ENCODE results near the gene S100A4. TPM values are rescaled to one million over a fixed set of nuclear protein-coding genes. Genes with fewer than 3 reads are reported as not detected.

The S100A4 gene
- total RNA-seq, 2 experiments from 2014 or later = 44.7 to 44.9 TPM

- H3K36me3 Mint-ChIP-seq = no peaks in the 10 kb centered on the region
- no peak overlapping the region for H3K4me3 Mint-ChIP-seq
- no peak for DNase-seq
- no peaks in the 10 kb centered on the region for H3K9me3 Mint-ChIP-seq
- H3K4me1 Mint-ChIP-seq = peaks cover 11% of the 10 kb centered on the region
- no peaks in the 10 kb centered on the region for H3K27me3 Mint-ChIP-seq
- H3K27ac Mint-ChIP-seq = no peak overlapping the region
These were observed 26.4 kb downstream of the S100A4 start for GRCh38 chr1:153519242-153519641.

GRCh38 chr1:153515504-153516394 is 29.9 kb downstream of the S100A4 start:
- Mint-ChIP-seq H3K27me3 (no peaks in the 10 kb centered on the region), H3K4me3 (no peak overlapping the region), H3K36me3 (no peaks in the 10 kb centered on the region), H3K27ac (no peak overlapping the region), H3K9me3 (no peaks in the 10 kb centered on the region), H3K4me1 (peaks cover 13% of the 10 kb centered on the region)
- DNase-seq = no peak

- no peak overlapping the region for H3K4me3 Mint-ChIP-seq
- peak overlapping the region; percentile 27 for H3K27ac Mint-ChIP-seq
- no peaks in the 10 kb centered on the region for H3K27me3 Mint-ChIP-seq
- H3K36me3 Mint-ChIP-seq = no peaks in the 10 kb centered on the region
- no peak for DNase-seq
- no peaks in the 10 kb centered on the region for H3K9me3 Mint-ChIP-seq
- H3K4me1 Mint-ChIP-seq = peaks cover 13% of the 10 kb centered on the region
These were observed 31.9 kb downstream of the S100A4 start for GRCh38 chr1:153513666-153514065.

- no peaks in the 10 kb centered on the region for H3K36me3 Mint-ChIP-seq
- DNase-seq = no peak
- no peaks in the 10 kb centered on the region for H3K27me3 Mint-ChIP-seq
- H3K4me1 Mint-ChIP-seq = peaks cover 10% of the 10 kb centered on the region
- H3K27ac Mint-ChIP-seq = no peak overlapping the region
- no peak overlapping the region for H3K4me3 Mint-ChIP-seq
- no peaks in the 10 kb centered on the region for H3K9me3 Mint-ChIP-seq
These were observed 32.6 kb downstream of the S100A4 start for GRCh38 chr1:153513023-153513422.

GRCh38 chr1:153510984-153511410 is 34.6 kb downstream of the S100A4 start:
- H3K9me3 Mint-ChIP-seq = no peaks in the 10 kb centered on the region
- no peaks in the 10 kb centered on the region for H3K36me3 Mint-ChIP-seq
- H3K4me3 Mint-ChIP-seq = no peak overlapping the region
- H3K4me1 Mint-ChIP-seq = peaks cover 10% of the 10 kb centered on the region
- H3K27me3 Mint-ChIP-seq = no peaks in the 10 kb centered on the region
- peak; percentile 83 for DNase-seq
- peak overlapping the region; percentile 81 for H3K27ac Mint-ChIP-seq

- H3K36me3 Mint-ChIP-seq = no peaks in the 10 kb centered on the region
- H3K27me3 Mint-ChIP-seq = no peaks in the 10 kb centered on the region
- no peak overlapping the region for H3K4me3 Mint-ChIP-seq
- no peak overlapping the region for H3K27ac Mint-ChIP-seq
- H3K9me3 Mint-ChIP-seq = no peaks in the 10 kb centered on the region
- peak; percentile 70 for DNase-seq
- H3K4me1 Mint-ChIP-seq = peaks cover 10% of the 10 kb centered on the region
These were observed 35.8 kb downstream of the S100A4 start for GRCh38 chr1:153509729-153510354.

GRCh38 chr1:153509036-153509435 is 36.6 kb downstream of the S100A4 start:
- Mint-ChIP-seq H3K4me3 (no peak overlapping the region), H3K27ac (no peak overlapping the region), H3K36me3 (no peaks in the 10 kb centered on the region), H3K27me3 (no peaks in the 10 kb centered on the region), H3K9me3 (no peaks in the 10 kb centered on the region), H3K4me1 (peaks cover 10% of the 10 kb centered on the region)
- no peak for DNase-seq

- Mint-ChIP-seq H3K4me3 (no peak overlapping the region), H3K4me1 (peaks cover 7% of the 10 kb centered on the region), H3K36me3 (no peaks in the 10 kb centered on the region), H3K27me3 (no peaks in the 10 kb centered on the region), H3K9me3 (no peaks in the 10 kb centered on the region), H3K27ac (no peak overlapping the region)
- DNase-seq = no peak
These were observed 37.6 kb downstream of the S100A4 start for GRCh38 chr1:153507926-153508583.

- no peaks in the 10 kb centered on the region for H3K36me3 Mint-ChIP-seq
- H3K27ac Mint-ChIP-seq = no peak overlapping the region
- peaks cover 7% of the 10 kb centered on the region for H3K4me1 Mint-ChIP-seq
- no peak overlapping the region for H3K4me3 Mint-ChIP-seq
- no peak for DNase-seq
- H3K27me3 Mint-ChIP-seq = no peaks in the 10 kb centered on the region
- no peaks in the 10 kb centered on the region for H3K9me3 Mint-ChIP-seq
These were observed 38.7 kb downstream of the S100A4 start for GRCh38 chr1:153506831-153507413.

- DNase-seq = no peak
- H3K36me3 Mint-ChIP-seq = no peaks in the 10 kb centered on the region
- peaks cover 6% of the 10 kb centered on the region for H3K4me1 Mint-ChIP-seq
- H3K27me3 Mint-ChIP-seq = no peaks in the 10 kb centered on the region
- no peak overlapping the region for H3K4me3 Mint-ChIP-seq
- H3K9me3 Mint-ChIP-seq = no peaks in the 10 kb centered on the region
- no peak overlapping the region for H3K27ac Mint-ChIP-seq
These were observed 39.2 kb downstream of the S100A4 start for GRCh38 chr1:153506386-153506785.

GRCh38 chr1:153505576-153505975 is 40.0 kb downstream of the S100A4 start:
- H3K4me1 Mint-ChIP-seq = no peaks in the 10 kb centered on the region
- no peak overlapping the region for H3K27ac Mint-ChIP-seq
- H3K9me3 Mint-ChIP-seq = no peaks in the 10 kb centered on the region
- H3K36me3 Mint-ChIP-seq = no peaks in the 10 kb centered on the region
- DNase-seq = no peak
- H3K4me3 Mint-ChIP-seq = no peak overlapping the region
- H3K27me3 Mint-ChIP-seq = no peaks in the 10 kb centered on the region

- Mint-ChIP-seq H3K9me3 (no peaks in the 10 kb centered on the region), H3K36me3 (no peaks in the 10 kb centered on the region), H3K4me1 (no peaks in the 10 kb centered on the region), H3K4me3 (no peak overlapping the region), H3K27ac (no peak overlapping the region), H3K27me3 (peaks cover 10% of the 10 kb centered on the region)
- DNase-seq = no peak
These were observed 41.8 kb downstream of the S100A4 start for GRCh38 chr1:153503766-153504165.

- Mint-ChIP-seq H3K4me3 (no peak overlapping the region), H3K27ac (no peak overlapping the region), H3K36me3 (no peaks in the 10 kb centered on the region), H3K9me3 (no peaks in the 10 kb centered on the region), H3K4me1 (no peaks in the 10 kb centered on the region), H3K27me3 (peaks cover 19% of the 10 kb centered on the region)
- DNase-seq = no peak
These were observed 46.9 kb downstream of the S100A4 start for GRCh38 chr1:153498746-153499145.

GRCh38 chr1:153495536-153495935 is 50.1 kb downstream of the S100A4 start:
- no peak for DNase-seq
- Mint-ChIP-seq H3K27me3 (peaks cover 26% of the 10 kb centered on the region), H3K9me3 (no peaks in the 10 kb centered on the region), H3K4me1 (no peaks in the 10 kb centered on the region), H3K36me3 (no peaks in the 10 kb centered on the region), H3K4me3 (no peak overlapping the region), H3K27ac (no peak overlapping the region)

GRCh38 chr1:153494976-153495535 is 50.5 kb downstream of the S100A4 start:
- Mint-ChIP-seq H3K27ac (no peak overlapping the region), H3K4me3 (no peak overlapping the region), H3K27me3 (peaks cover 26% of the 10 kb centered on the region), H3K9me3 (no peaks in the 10 kb centered on the region), H3K36me3 (no peaks in the 10 kb centered on the region), H3K4me1 (no peaks in the 10 kb centered on the region)
- DNase-seq = peak; percentile 66
